ENCODE measurements around the gene CASP2.
A peak's percentile ranks its signal among the peaks of the same experiment; 100 is the strongest.
"Not testable (repeated sequence)": the region's sequence is repeated elsewhere in the genome, so short reads cannot be mapped to it uniquely, and the experiment has no call there.

Gene CASP2

GRCh38 chr7:143287935-143288826 is at the start of gene CASP2:
Gene CASP2, plus strand, starts transcription at chr7:143288351. Its CDS starts 105 bp downstream, at chr7:143288456.
- DNase-seq = peak; percentile 94

- no peak for DNase-seq
Observed at GRCh38 chr7:143239813-143240212, 48.3 kb upstream of the CASP2 start.

GRCh38 chr7:143240291-143241168 is 47.6 kb upstream of the CASP2 start:
- no peak for DNase-seq

- DNase-seq = no peak
Observed at GRCh38 chr7:143242306-143242705, 45.8 kb upstream of the CASP2 start.

GRCh38 chr7:143243111-143243510 is 45.0 kb upstream of the CASP2 start:
- no peak for DNase-seq

GRCh38 chr7:143243614-143244013 is 44.5 kb upstream of the CASP2 start:
- no peak for DNase-seq

- no peak for DNase-seq
Observed at GRCh38 chr7:143244321-143244720, 43.8 kb upstream of the CASP2 start.

GRCh38 chr7:143245123-143245522 is 43.0 kb upstream of the CASP2 start:
- DNase-seq = no peak

- no peak for DNase-seq
Observed at GRCh38 chr7:143247372-143247771, 40.8 kb upstream of the CASP2 start.

- DNase-seq = no peak
Observed at GRCh38 chr7:143248761-143249354, 39.3 kb upstream of the CASP2 start.

- DNase-seq = no peak
Observed at GRCh38 chr7:143250199-143250598, 38.0 kb upstream of the CASP2 start.

- no peak for DNase-seq
Observed at GRCh38 chr7:143250822-143251221, 37.3 kb upstream of the CASP2 start.

- no peak for DNase-seq
Observed at GRCh38 chr7:143252006-143252405, 36.1 kb upstream of the CASP2 start.

GRCh38 chr7:143255564-143255963 is 32.6 kb upstream of the CASP2 start:
- no peak for DNase-seq

GRCh38 chr7:143256325-143256724 is 31.8 kb upstream of the CASP2 start:
- DNase-seq = no peak

GRCh38 chr7:143256932-143257331 is 31.2 kb upstream of the CASP2 start:
- no peak for DNase-seq

- DNase-seq = no peak
Observed at GRCh38 chr7:143257501-143257900, 30.6 kb upstream of the CASP2 start.

- no peak for DNase-seq
Observed at GRCh38 chr7:143258831-143259230, 29.3 kb upstream of the CASP2 start.

GRCh38 chr7:143259765-143260164 is 28.4 kb upstream of the CASP2 start:
- DNase-seq = no peak

GRCh38 chr7:143261901-143262300 is 26.2 kb upstream of the CASP2 start:
- DNase-seq = no peak

GRCh38 chr7:143263266-143264195 is 24.6 kb upstream of the CASP2 start, which contains the start of gene GSTK1:
Gene GSTK1, plus strand, starts transcription at chr7:143263441. Its CDS starts 73 bp downstream, at chr7:143263514.
- peak; percentile 42 for DNase-seq

GRCh38 chr7:143264196-143264568 is 24.0 kb upstream of the CASP2 start:
- DNase-seq = not testable (repeated sequence)
